B cell (primary cell): Measurements from ENCODE around the gene CDIPT. TPM values are rescaled to one million over a fixed set of nuclear protein-coding genes. Genes with fewer than 3 reads are reported as not detected.
A peak's percentile ranks its signal among the peaks of the same experiment; 100 is the strongest.

Source experiments
- ATAC-seq: fragments of 200-7000 bp; cut with Tn5 transposase; one replicate; pipeline ENCODE4 v1.10.0; 2021; ENCODE audit warnings: low read depth, mild to moderate bottlenecking, moderate number of reproducible peaks, moderate library complexity
- CTCF ChIA-PET: fragments of 350-600 bp; sonication (Branson Sonifier 250); formaldehyde crosslinking; loops from one replicate; lab custom pipeline; 2021; ENCODE audit warnings: antibody characterized with exemption, inconsistent platforms; lab: Charles Lee
- POLR2A ChIA-PET: fragments of 350-600 bp; sonication (Branson Sonifier 250); formaldehyde crosslinking; loops from one replicate; lab custom pipeline; 2021; ENCODE audit warnings: antibody characterized with exemption; lab: Charles Lee
- DNase-seq: peaks from one replicate; pipeline ENCODE4 v3.0.0; 2013
- H2AFZ ChIP-seq: 2 replicates; pipeline ENCODE4 v1.6.1; 2012; ENCODE audit warnings: mild to moderate bottlenecking, low read depth, low read length; ENCODE audit not compliant: insufficient read depth, poor library complexity, severe bottlenecking
- H3K27ac ChIP-seq, 2 donors: 1 replicate in 1 of 2; 2 replicates in 1 of 2; pipeline ENCODE4 v1.5.1; 2012 to 2013; ENCODE audit warnings: low read length in 2 of 2, mild to moderate bottlenecking in 2 of 2, moderate library complexity in 1 of 2
- H3K27me3 ChIP-seq, 4 experiments: fragments of 200-600 bp in 1 of 4; sonication (generic) in 1 of 4; replicated peaks in 1 of 4; 1 replicate in 2 of 4; 2 replicates in 2 of 4; pipeline versions ENCODE4 v1.6.1 to v1.7.0; 2013 to 2016; ENCODE audit warnings: low read length in 3 of 4, mild to moderate bottlenecking in 2 of 4, mixed read lengths in 1 of 4, moderate library complexity in 1 of 4; ENCODE audit not compliant: insufficient read depth in 4 of 4, control insufficient read depth in 3 of 4; ENCODE audit errors: control extremely low read depth in 1 of 4
- H3K36me3 ChIP-seq, 2 experiments: replicated peaks in 1 of 2; 1 replicate in 1 of 2; 2 replicates in 1 of 2; pipeline versions ENCODE4 v1.6.1 to v1.7.1; 2013; ENCODE audit warnings: low read length in 1 of 2; ENCODE audit not compliant: insufficient read depth in 2 of 2, control insufficient read depth in 1 of 2; ENCODE audit errors: control extremely low read depth in 1 of 2, extremely low read depth in 1 of 2
- H3K4me1 ChIP-seq, 2 donors: fragments of 200-600 bp in 1 of 2; sonication (generic) in 1 of 2; 1 replicate in 1 of 2; 2 replicates in 1 of 2; pipeline versions ENCODE4 v1.5.1 to v1.6.1; 2013 to 2017; ENCODE audit warnings: low read length in 2 of 2; ENCODE audit not compliant: control insufficient read depth in 2 of 2, insufficient read depth in 2 of 2
- H3K4me2 ChIP-seq: replicated peaks from 2 replicates; pipeline ENCODE3; 2012; ENCODE audit warnings: mild to moderate bottlenecking, low read depth, low read length; ENCODE audit not compliant: poor library complexity, severe bottlenecking
- H3K4me3 ChIP-seq, 5 experiments: fragments of 200-600 bp in 1 of 5; sonication (generic) in 1 of 5; 1 replicate in 3 of 5; 2 replicates in 2 of 5; pipeline versions ENCODE4 v1.5.1 to v1.7.0; 2011 to 2016; ENCODE audit warnings: low read length in 4 of 5, mild to moderate bottlenecking in 4 of 5, low read depth in 2 of 5, control low read depth in 1 of 5, moderate library complexity in 1 of 5; ENCODE audit not compliant: insufficient read depth in 1 of 5; ENCODE audit errors: control extremely low read depth in 1 of 5, extremely low read depth in 1 of 5
- H3K79me2 ChIP-seq: fragments of 200-600 bp; sonication (generic); one replicate; pipeline ENCODE4 v1.6.0; 2016; ENCODE audit warnings: low read length; ENCODE audit not compliant: control insufficient read depth, insufficient read depth
- H3K9ac ChIP-seq: fragments of 200-600 bp; sonication (generic); 2 replicates; pipeline ENCODE4 v1.6.1; 2017; ENCODE audit warnings: mild to moderate bottlenecking, low read length, moderate library complexity
- H3K9me3 ChIP-seq, 3 donors: one replicate each; pipeline versions ENCODE4 v1.6.1 to v1.7.1; 2013; ENCODE audit warnings: low read length in 2 of 3; ENCODE audit not compliant: control insufficient read depth in 2 of 3, insufficient read depth in 1 of 3; ENCODE audit errors: control extremely low read depth in 1 of 3
- H4K20me1 ChIP-seq: 2 replicates; pipeline ENCODE4 v1.6.0; 2012; ENCODE audit warnings: mild to moderate bottlenecking, low read length; ENCODE audit not compliant: insufficient read depth, control insufficient read depth, poor library complexity, severe bottlenecking
- H3K27ac Mint-ChIP-seq: one replicate; pipeline ENCODE4 v1.8.0; 2021; ENCODE audit warnings: mixed read lengths
- H3K27me3 Mint-ChIP-seq: one replicate; pipeline ENCODE4 v1.8.0; 2021; ENCODE audit warnings: mixed read lengths
- H3K4me1 Mint-ChIP-seq: one replicate; pipeline ENCODE4 v1.8.0; 2021; ENCODE audit warnings: mixed read lengths
- H3K4me3 Mint-ChIP-seq: one replicate; pipeline ENCODE4 v1.8.0; 2021; ENCODE audit warnings: mixed read lengths
- H3K9me3 Mint-ChIP-seq: one replicate; pipeline ENCODE4 v1.8.0; 2022; ENCODE audit warnings: mixed read lengths; ENCODE audit not compliant: insufficient read depth
- EZH2 ChIP-seq: IDR thresholded peaks from 2 replicates; pipeline ENCODE4 v1.6.1; 2012; ENCODE audit warnings: borderline replicate concordance, low read depth, mild to moderate bottlenecking, moderate library complexity, low read length; ENCODE audit not compliant: insufficient read depth, poor library complexity, severe bottlenecking
- WGBS: methylation state at CpG from one replicate; pipeline ENCODE4 v1.1.5; 2013; ENCODE audit warnings: missing lambda C conversion rate; ENCODE audit not compliant: insufficient coverage; 5-methylcytosine and 5-hydroxymethylcytosine counted together
- intact Hi-C: fragments of 100-400 bp; cut with micrococcal nuclease; formaldehyde crosslinking; loops from one replicate; pipeline ENCODE4 v1.10.0; 2022
- polyA plus RNA-seq: library from polyadenylated mRNA; depleted of rRNA; stranded (reverse); fragments of >200 nt; gene quantifications from 2 replicates; pipeline ENCODE4 v1.2.3, GENCODE V29; 2012
- small RNA-seq: library from RNA; depleted of rRNA; stranded (forward); fragments of <200 nt; gene quantifications from one replicate; pipeline ENCODE3, GENCODE V24; 2012; ENCODE audit warnings: low replicate concordance, low read depth; ENCODE audit not compliant: insufficient read length
- total RNA-seq, 2 donors: library from RNA; stranded (reverse); fragments of 120-200 nt in 1 of 2; gene quantifications; 1 replicate in 1 of 2; 2 replicates in 1 of 2; pipeline versions ENCODE4 v1.2.3 to v1.2.4, GENCODE V29; 2013 to 2022
- TF ChIP-seq, protein P1 (sequence below): fragments of 200-600 bp; IDR thresholded peaks from one replicate; pipeline ENCODE4 v1.8.0; 2022; ENCODE audit warnings: antibody characterized with exemption, mild to moderate bottlenecking

CDIPT gene
- total and polyA plus RNA-seq, 2 donors (not counting 1 experiment from before 2014, with no cell fraction given) = 51.2 to 63.3 TPM

- peak overlapping the region; percentile 50 for H3K4me3 Mint-ChIP-seq
- ChIA-PET POLR2A (interaction anchor here (1.0 to 2.1 kb wide), 2 partner anchors 10 to 19 kb away, joined by 3 to 7 read pairs; no protein-coding TSS in a partner anchor), CTCF (interaction anchor here (0.8 to 3.8 kb wide), 5 partner anchors 9 to 108 kb away, joined by 3 to 66 read pairs (median 28); partner anchors contain the start of genes MVP and PAGR1)
- Histone ChIP-seq H3K79me2 (peaks cover 37% of the 10 kb centered on the region), H4K20me1 (peaks cover 39% of the 10 kb centered on the region), H2AFZ (no peak overlapping the region), H3K9me3 (peaks cover 0 to 5% (median 0%) of the 10 kb centered on the region in 3 donors), H3K4me1 (peaks cover 58 to 62% of the 10 kb centered on the region in 2 donors), H3K4me2 (peak overlapping the region; percentile 99), H3K36me3 (peaks cover 2 to 18% of the 10 kb centered on the region in 2 experiments), H3K27ac (no peak overlapping the region), H3K27me3 (peaks cover 0 to 13% (median 5%) of the 10 kb centered on the region in 4 experiments), H3K9ac (peak overlapping the region; percentile 63), H3K4me3 (no peak overlapping the region)
- no peaks in the 10 kb centered on the region for H3K9me3 Mint-ChIP-seq
- ATAC-seq = no peak
- peak overlapping the region; percentile 61 for H3K27ac Mint-ChIP-seq
- peaks cover 51% of the 10 kb centered on the region for H3K4me1 Mint-ChIP-seq
- WGBS = 91% methylated on average over 28 of the region's 31 CpGs
- H3K27me3 Mint-ChIP-seq = no peaks in the 10 kb centered on the region
- DNase-seq = no peak
- TF ChIP-seq, protein P1, sequence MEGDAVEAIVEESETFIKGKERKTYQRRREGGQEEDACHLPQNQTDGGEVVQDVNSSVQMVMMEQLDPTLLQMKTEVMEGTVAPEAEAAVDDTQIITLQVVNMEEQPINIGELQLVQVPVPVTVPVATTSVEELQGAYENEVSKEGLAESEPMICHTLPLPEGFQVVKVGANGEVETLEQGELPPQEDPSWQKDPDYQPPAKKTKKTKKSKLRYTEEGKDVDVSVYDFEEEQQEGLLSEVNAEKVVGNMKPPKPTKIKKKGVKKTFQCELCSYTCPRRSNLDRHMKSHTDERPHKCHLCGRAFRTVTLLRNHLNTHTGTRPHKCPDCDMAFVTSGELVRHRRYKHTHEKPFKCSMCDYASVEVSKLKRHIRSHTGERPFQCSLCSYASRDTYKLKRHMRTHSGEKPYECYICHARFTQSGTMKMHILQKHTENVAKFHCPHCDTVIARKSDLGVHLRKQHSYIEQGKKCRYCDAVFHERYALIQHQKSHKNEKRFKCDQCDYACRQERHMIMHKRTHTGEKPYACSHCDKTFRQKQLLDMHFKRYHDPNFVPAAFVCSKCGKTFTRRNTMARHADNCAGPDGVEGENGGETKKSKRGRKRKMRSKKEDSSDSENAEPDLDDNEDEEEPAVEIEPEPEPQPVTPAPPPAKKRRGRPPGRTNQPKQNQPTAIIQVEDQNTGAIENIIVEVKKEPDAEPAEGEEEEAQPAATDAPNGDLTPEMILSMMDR = no peak
- no peak for TF ChIP-seq EZH2
- intact Hi-C loops = loop anchor here (5.0 kb wide), 1 partner anchor 107 kb away; no protein-coding TSS in a partner anchor
These were observed 53.8 kb downstream of the CDIPT start for GRCh38 chr16:29809031-29809747.

Small RNA genes lying within 50 kb of the gene (small RNA-seq; reads per million reads assigned to genes)
- gene AC009133.6 (not detected), gene AC120114.4 (not detected)

Other genes with a start within 250 kb of the CDIPT start
- gene SPN, start 200.0 kb downstream of the CDIPT start, total RNA-seq = 1.1 and 1.7 TPM in 2 replicates
- 1.9 and 3.5 TPM in 2 replicates for gene SPN, start 200.0 kb downstream of the CDIPT start, polyA plus RNA-seq
- 0.22 and 0.24 TPM in 2 replicates for gene QPRT, start 184.0 kb downstream of the CDIPT start, total RNA-seq
- 0.06 and 0.30 TPM in 2 replicates for gene QPRT, start 184.0 kb downstream of the CDIPT start, polyA plus RNA-seq
- gene C16orf54, start 117.2 kb downstream of the CDIPT start, total RNA-seq = 64.4 and 68.3 TPM in 2 replicates
- gene C16orf54, start 117.2 kb downstream of the CDIPT start, polyA plus RNA-seq = 21.0 and 44.0 TPM in 2 replicates
- gene ZG16, start 85.0 kb downstream of the CDIPT start, total RNA-seq = not detected in 2 replicates
- 0.06 TPM in 1 of 2 replicates, not detected in the other for gene ZG16, start 85.0 kb downstream of the CDIPT start, polyA plus RNA-seq
- gene KIF22, start 72.5 kb downstream of the CDIPT start, total RNA-seq = 53.5 and 53.9 TPM in 2 replicates
- 57.2 and 67.5 TPM in 2 replicates for gene KIF22, start 72.5 kb downstream of the CDIPT start, polyA plus RNA-seq
- gene MAZ, start 56.7 kb downstream of the CDIPT start, total RNA-seq = 189 and 198 TPM in 2 replicates
- gene MAZ, start 56.7 kb downstream of the CDIPT start, polyA plus RNA-seq = 109 and 170 TPM in 2 replicates
- gene PRRT2, start 51.0 kb downstream of the CDIPT start, total RNA-seq = 1.6 and 3.1 TPM in 2 replicates
- gene PRRT2, start 51.0 kb downstream of the CDIPT start, polyA plus RNA-seq = 0.71 and 0.79 TPM in 2 replicates
- 26.7 and 28.4 TPM in 2 replicates for gene PAGR1, start 47.1 kb downstream of the CDIPT start, total RNA-seq
- 17.8 and 18.0 TPM in 2 replicates for gene PAGR1, start 47.1 kb downstream of the CDIPT start, polyA plus RNA-seq
- 109 and 112 TPM in 2 replicates for gene MVP, start 42.8 kb downstream of the CDIPT start, total RNA-seq
- gene MVP, start 42.8 kb downstream of the CDIPT start, polyA plus RNA-seq = 121 and 217 TPM in 2 replicates
- not detected in 2 replicates for gene SEZ6L2, start 36.3 kb upstream of the CDIPT start, total RNA-seq
- 0.10 TPM in 1 of 2 replicates, not detected in the other for gene SEZ6L2, start 36.3 kb upstream of the CDIPT start, polyA plus RNA-seq
- not detected in 2 replicates for gene ASPHD1, start 37.3 kb upstream of the CDIPT start, total RNA-seq
- gene ASPHD1, start 37.3 kb upstream of the CDIPT start, polyA plus RNA-seq = not detected in 2 replicates
- gene KCTD13, start 63.0 kb upstream of the CDIPT start, total RNA-seq = 74.3 and 83.9 TPM in 2 replicates
- 61.5 and 78.2 TPM in 2 replicates for gene KCTD13, start 63.0 kb upstream of the CDIPT start, polyA plus RNA-seq
- gene TMEM219, start 98.9 kb upstream of the CDIPT start, total RNA-seq = 56.3 and 66.6 TPM in 2 replicates
- gene TMEM219, start 98.9 kb upstream of the CDIPT start, polyA plus RNA-seq = 88.3 and 103 TPM in 2 replicates
- 50.8 and 51.9 TPM in 2 replicates for gene TAOK2, start 110.6 kb upstream of the CDIPT start, total RNA-seq
- 25.5 and 30.3 TPM in 2 replicates for gene TAOK2, start 110.6 kb upstream of the CDIPT start, polyA plus RNA-seq
- gene HIRIP3, start 132.4 kb upstream of the CDIPT start, total RNA-seq = 9.7 and 13.9 TPM in 2 replicates
- gene HIRIP3, start 132.4 kb upstream of the CDIPT start, polyA plus RNA-seq = 6.2 and 12.2 TPM in 2 replicates
- 113 and 119 TPM in 2 replicates for gene INO80E, start 133.0 kb upstream of the CDIPT start, total RNA-seq
- 101 and 103 TPM in 2 replicates for gene INO80E, start 133.0 kb upstream of the CDIPT start, polyA plus RNA-seq
- not detected in 2 replicates for gene DOC2A, start 147.8 kb upstream of the CDIPT start, total RNA-seq
- not detected in 2 replicates for gene DOC2A, start 147.8 kb upstream of the CDIPT start, polyA plus RNA-seq
- gene C16orf92, start 160.0 kb upstream of the CDIPT start, total RNA-seq = not detected in 2 replicates
- gene C16orf92, start 160.0 kb upstream of the CDIPT start, polyA plus RNA-seq = not detected in 2 replicates
- not detected in 2 replicates for gene TLCD3B, start 168.0 kb upstream of the CDIPT start, total RNA-seq
- gene TLCD3B, start 168.0 kb upstream of the CDIPT start, polyA plus RNA-seq = not detected in 2 replicates
- gene ALDOA, start 202.5 kb upstream of the CDIPT start, total RNA-seq = 301 and 329 TPM in 2 replicates
- gene ALDOA, start 202.5 kb upstream of the CDIPT start, polyA plus RNA-seq = 276 and 343 TPM in 2 replicates
- gene PPP4C, start 212.8 kb upstream of the CDIPT start, total RNA-seq = 89.0 and 93.3 TPM in 2 replicates
- gene PPP4C, start 212.8 kb upstream of the CDIPT start, polyA plus RNA-seq = 106 and 122 TPM in 2 replicates
- gene TBX6, start 228.7 kb upstream of the CDIPT start, total RNA-seq = 5.4 and 6.1 TPM in 2 replicates
- gene TBX6, start 228.7 kb upstream of the CDIPT start, polyA plus RNA-seq = 1.2 and 1.4 TPM in 2 replicates
- 302 and 314 TPM in 2 replicates for gene YPEL3, start 233.0 kb upstream of the CDIPT start, total RNA-seq
- gene YPEL3, start 233.0 kb upstream of the CDIPT start, polyA plus RNA-seq = 387 and 414 TPM in 2 replicates